ENCODE data around the gene HRH1.
"Not testable (repeated sequence)": the region's sequence is repeated elsewhere in the genome, so short reads cannot be mapped to it uniquely, and the experiment has no call there.

- TF ChIP-seq EZH2 (IDR thresholded peaks at IDR 0.05; ENCODE audit: insufficient read depth, low read length), result not testable (repeated sequence)
- TF ChIP-seq, protein P1, sequence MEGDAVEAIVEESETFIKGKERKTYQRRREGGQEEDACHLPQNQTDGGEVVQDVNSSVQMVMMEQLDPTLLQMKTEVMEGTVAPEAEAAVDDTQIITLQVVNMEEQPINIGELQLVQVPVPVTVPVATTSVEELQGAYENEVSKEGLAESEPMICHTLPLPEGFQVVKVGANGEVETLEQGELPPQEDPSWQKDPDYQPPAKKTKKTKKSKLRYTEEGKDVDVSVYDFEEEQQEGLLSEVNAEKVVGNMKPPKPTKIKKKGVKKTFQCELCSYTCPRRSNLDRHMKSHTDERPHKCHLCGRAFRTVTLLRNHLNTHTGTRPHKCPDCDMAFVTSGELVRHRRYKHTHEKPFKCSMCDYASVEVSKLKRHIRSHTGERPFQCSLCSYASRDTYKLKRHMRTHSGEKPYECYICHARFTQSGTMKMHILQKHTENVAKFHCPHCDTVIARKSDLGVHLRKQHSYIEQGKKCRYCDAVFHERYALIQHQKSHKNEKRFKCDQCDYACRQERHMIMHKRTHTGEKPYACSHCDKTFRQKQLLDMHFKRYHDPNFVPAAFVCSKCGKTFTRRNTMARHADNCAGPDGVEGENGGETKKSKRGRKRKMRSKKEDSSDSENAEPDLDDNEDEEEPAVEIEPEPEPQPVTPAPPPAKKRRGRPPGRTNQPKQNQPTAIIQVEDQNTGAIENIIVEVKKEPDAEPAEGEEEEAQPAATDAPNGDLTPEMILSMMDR (IDR thresholded peaks at IDR 0.05; ENCODE audit: insufficient read depth, low read depth, low read length), result not testable (repeated sequence)
Observed at GRCh38 chr3:11166807-11167400, 12.6 kb downstream of the HRH1 start.

Data from astrocyte (in vitro differentiated cells and primary cell).